Raji (cell line): ENCODE data around the gene CAP2.

Source experiments
- POLR2A ChIP-seq: IDR thresholded peaks from 2 replicates; pipeline ENCODE4 v1.6.1; 2011; ENCODE audit warnings: low read depth, low read length, control low read depth; ENCODE audit not compliant: insufficient read depth

The CAP2 gene

GRCh38 chr6:17419189-17419575 is 25.8 kb downstream of the CAP2 start:
- TF ChIP-seq POLR2A: no peak

DNA sequence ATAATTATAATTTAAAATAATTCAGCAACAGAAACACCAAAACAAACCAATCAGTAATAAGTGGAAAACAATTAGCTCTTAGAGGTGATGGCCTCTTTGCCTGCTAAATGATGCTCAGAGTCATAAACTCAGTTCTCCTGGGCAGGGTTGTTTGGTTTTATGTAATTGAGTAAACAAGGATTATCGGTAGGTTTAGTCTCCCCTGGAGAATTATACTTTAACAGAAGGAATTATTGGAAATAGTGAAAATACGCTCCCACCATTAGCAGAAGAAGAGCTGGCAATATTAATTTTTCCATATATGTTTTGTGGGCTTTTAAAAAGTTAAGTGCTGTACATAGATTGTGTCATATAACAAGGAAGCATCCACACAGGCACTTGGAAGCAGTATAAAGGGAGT is 27.0 kb downstream of the CAP2 start:
- TF ChIP-seq POLR2A: no peak

GRCh38 chr6:17421406-17421805 is 28.0 kb downstream of the CAP2 start:
- no peak for TF ChIP-seq POLR2A

DNA sequence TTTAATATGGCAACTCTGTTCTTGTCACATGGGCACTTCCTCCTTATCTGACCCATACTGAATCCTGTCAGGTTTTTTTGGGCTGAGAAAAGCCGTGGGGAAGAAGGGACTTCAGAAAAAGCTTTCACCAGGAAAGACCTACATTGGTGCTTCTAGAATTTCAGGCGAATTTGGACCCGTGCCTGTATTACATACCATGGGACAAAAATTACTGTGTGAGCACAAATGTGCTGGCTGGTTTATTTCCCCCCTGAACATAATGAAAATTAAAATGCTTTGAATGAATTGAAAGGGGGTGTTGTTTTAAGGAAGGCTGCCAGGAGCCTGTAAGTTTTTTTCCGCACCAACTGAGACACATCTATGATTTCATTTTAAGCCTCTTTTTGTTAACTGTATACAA is 29.6 kb downstream of the CAP2 start:
- no peak for TF ChIP-seq POLR2A

DNA sequence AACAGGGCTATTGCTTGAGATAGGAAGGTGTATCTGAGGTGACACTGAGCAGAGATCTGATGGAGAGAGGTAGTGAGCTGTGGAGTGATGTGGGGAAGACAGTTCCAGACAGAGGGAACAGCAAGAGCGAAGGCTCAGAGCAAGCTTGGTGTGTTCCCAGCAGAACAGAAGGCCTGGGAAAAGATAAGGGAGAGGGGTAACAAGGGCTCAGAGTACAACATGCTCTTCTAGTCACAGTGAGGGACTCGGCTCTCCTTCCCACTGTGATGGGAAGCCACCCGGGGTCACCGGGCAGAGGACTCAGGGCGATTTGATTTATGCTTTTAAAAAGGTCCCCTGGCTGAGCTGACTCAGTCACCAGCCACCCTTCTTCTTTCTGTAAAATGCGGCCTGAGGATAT is 33.7 kb downstream of the CAP2 start:
- no peak for TF ChIP-seq POLR2A

- no peak for TF ChIP-seq POLR2A
Observed at GRCh38 chr6:17427617-17428016, 34.2 kb downstream of the CAP2 start.

GRCh38 chr6:17429383-17430061 is 36.1 kb downstream of the CAP2 start:
- no peak for TF ChIP-seq POLR2A

DNA sequence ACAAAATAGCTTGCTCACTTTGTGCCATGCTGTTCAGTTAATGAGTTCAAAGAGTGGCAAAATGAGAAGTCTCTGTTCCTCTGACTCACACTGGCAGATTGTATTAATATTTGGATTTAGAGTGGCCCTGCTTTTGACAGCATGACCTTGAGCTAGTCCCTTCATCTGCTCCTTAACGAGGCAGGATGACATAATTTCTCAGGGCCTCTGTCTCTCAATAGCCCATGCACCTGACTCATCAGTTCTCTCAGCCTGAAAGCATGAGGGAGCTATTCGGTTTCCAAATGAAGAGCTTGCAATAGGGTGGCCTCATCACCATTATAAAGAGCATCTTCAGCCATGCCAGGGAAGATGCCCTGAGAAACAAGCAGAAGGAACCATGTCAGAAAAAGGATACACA is 38.2 kb downstream of the CAP2 start:
- no peak for TF ChIP-seq POLR2A

- no peak for TF ChIP-seq POLR2A
Observed at GRCh38 chr6:17432356-17432755, 39.0 kb downstream of the CAP2 start.

DNA sequence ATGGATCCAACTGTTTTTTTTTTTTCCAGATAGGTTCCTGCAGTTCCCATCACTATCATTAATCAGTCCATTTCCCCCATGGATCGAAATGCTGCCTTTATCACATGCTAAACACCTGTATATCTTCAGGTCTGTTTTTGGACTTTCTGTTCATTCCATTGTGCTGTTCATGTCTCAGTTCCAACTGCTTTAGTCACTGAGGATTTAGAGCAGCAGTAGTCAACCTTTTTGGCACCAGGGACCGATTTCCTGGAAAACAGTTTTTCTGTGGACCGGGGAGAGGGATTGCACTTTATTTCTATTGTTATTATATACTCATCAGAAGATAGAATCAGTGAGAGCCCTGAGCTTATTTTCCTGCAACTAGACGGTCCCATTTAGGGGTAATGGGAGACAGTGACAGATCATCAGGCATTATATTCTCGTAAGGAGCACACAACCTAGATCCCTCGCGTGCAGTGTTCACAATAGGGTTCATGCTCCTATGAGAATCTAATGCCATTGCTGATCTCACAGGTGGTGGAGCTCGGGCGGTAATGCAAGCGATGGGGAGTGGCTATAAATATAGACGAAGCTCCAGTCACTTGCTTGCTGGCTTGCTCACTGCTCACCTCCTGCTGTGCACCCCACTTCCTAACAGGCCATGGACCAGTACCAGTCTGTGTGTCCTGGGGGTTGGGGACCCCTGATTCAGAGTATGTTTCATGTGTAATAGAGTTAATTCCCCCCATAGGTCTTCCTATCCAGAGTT is 46.0 kb downstream of the CAP2 start:
- no peak for TF ChIP-seq POLR2A

GRCh38 chr6:17442196-17442595 is 48.8 kb downstream of the CAP2 start:
- no peak for TF ChIP-seq POLR2A

DNA sequence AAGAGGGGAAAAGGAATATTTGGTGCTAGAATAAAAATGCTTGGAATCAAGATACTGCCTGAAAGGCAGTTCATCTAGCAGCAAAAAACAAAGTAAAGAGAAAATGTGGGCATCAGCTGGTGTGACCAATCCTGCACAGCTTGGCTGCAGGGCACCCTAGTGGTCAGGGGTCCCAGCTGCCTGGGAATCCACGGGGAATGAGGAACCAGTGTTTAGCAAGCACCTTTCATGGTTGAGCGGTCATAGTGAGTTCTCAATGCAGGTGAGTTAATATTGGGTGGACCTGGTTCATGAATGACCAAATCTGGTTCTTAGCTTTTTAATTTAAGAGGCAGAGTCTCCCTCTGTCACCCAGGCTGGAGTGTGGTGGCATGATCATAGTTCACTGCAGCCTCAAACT is 53.3 kb downstream of the CAP2 start:
- no peak for TF ChIP-seq POLR2A

GRCh38 chr6:17448165-17448564 is 54.8 kb downstream of the CAP2 start:
- TF ChIP-seq POLR2A: no peak

- no peak for TF ChIP-seq POLR2A
Observed at GRCh38 chr6:17450397-17450796, 57.0 kb downstream of the CAP2 start.

GRCh38 chr6:17450832-17451231 is 57.4 kb downstream of the CAP2 start:
- no peak for TF ChIP-seq POLR2A

DNA sequence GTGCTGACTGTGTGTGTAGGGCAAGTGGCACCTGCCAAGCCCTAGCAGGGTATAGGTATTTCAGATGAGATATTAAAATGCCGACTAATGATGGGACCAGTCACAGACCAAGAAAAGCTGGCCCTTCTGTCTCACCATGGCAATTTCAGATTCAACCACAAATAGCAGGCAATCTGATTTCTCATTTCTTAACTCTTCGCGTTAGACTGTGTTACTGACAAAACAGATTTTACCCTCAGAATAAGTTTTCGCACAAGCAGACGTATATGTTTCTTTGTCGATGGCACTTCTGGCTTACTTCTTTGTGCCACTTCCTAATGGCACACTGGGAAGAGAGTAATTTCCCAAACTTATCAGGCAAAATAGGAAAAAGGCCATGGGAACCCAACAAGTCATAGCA is 58.7 kb downstream of the CAP2 start:
- TF ChIP-seq POLR2A: no peak
